H1 (cell line): ENCODE data around the gene CARD14. TPM values are rescaled to one million over a fixed set of nuclear protein-coding genes. Genes with fewer than 3 reads are reported as not detected.

Source experiments
- CTCF ChIA-PET: fragments of 300-600 bp; sonication (Branson Sonifier 250); formaldehyde crosslinking; loops from one replicate; lab custom pipeline; 2021; ENCODE audit not compliant: partially characterized antibody; lab: Charles Lee
- POLR2A ChIA-PET: fragments of 300-600 bp; sonication (Branson Sonifier 250); formaldehyde crosslinking; loops from one replicate; lab custom pipeline; 2021; ENCODE audit warnings: inconsistent platforms; ENCODE audit not compliant: partially characterized antibody; lab: Charles Lee
- DNase-seq, 2 experiments: peaks; one replicate each; pipeline versions ENCODE4 v3.0.0 to v3.0.0-alpha.2; 2010 to 2022; ENCODE audit warnings: low spot score in 2 of 2, low read depth in 1 of 2, mixed read lengths in 1 of 2
- FAIRE-seq: peaks from 2 replicates; lab custom pipeline; 2011; peaks lifted over from hg19 to GRCh38; lab: Jason Lieb, UNC
- H2AFZ ChIP-seq: 2 replicates; pipeline ENCODE4 v1.8.1; 2012; ENCODE audit warnings: low read length, inconsistent platforms
- H2AK5ac ChIP-seq: 2 replicates; pipeline ENCODE4 v1.6.1; 2013; ENCODE audit warnings: low read depth, low read length
- H2BK120ac ChIP-seq: replicated peaks from 2 replicates; pipeline ENCODE3; 2013; ENCODE audit warnings: low read depth, low read length, inconsistent platforms
- H2BK12ac ChIP-seq: 2 replicates; pipeline ENCODE4 v1.6.1; 2013; ENCODE audit warnings: low read depth, low read length
- H2BK15ac ChIP-seq: 2 replicates; pipeline ENCODE4 v1.6.1; 2013; ENCODE audit warnings: low read length
- H2BK20ac ChIP-seq: 2 replicates; pipeline ENCODE4 v1.6.1; 2013; ENCODE audit warnings: low read length
- H2BK5ac ChIP-seq: 2 replicates; pipeline ENCODE4 v1.6.1; 2013; ENCODE audit warnings: low read depth, low read length
- H3K14ac ChIP-seq: 2 replicates; pipeline ENCODE4 v1.6.1; 2013; ENCODE audit warnings: inconsistent platforms; ENCODE audit not compliant: insufficient read length
- H3K18ac ChIP-seq: 2 replicates; pipeline ENCODE4 v1.6.1; 2013; ENCODE audit warnings: low read length; ENCODE audit errors: extremely low read depth
- H3K23ac ChIP-seq: 2 replicates; pipeline ENCODE4 v1.6.1; 2013; ENCODE audit warnings: inconsistent platforms; ENCODE audit not compliant: insufficient read length
- H3K23me2 ChIP-seq: 2 replicates; pipeline ENCODE4 v1.6.1; 2013; ENCODE audit warnings: low read depth, low read length
- H3K27ac ChIP-seq: 2 replicates; pipeline ENCODE4 v1.6.1; 2011; ENCODE audit warnings: low read depth, low read length, inconsistent platforms
- H3K27me3 ChIP-seq, 4 experiments: replicated peaks in 1 of 4; 1 replicate in 1 of 4; 2 replicates in 3 of 4; pipeline versions ENCODE4 v1.6.1 to v1.8.1; 2011 to 2013; ENCODE audit warnings: low read length in 3 of 4, mild to moderate bottlenecking in 3 of 4, inconsistent platforms in 2 of 4, mixed read lengths in 2 of 4, moderate library complexity in 1 of 4; ENCODE audit not compliant: control insufficient read depth in 3 of 4, insufficient read depth in 3 of 4; ENCODE audit errors: extremely low read depth in 1 of 4
- H3K36me3 ChIP-seq, 4 experiments: 2 replicates each; pipeline versions ENCODE4 v1.6.1 to v1.8.1; 2011 to 2013; ENCODE audit warnings: mild to moderate bottlenecking in 4 of 4, low read length in 3 of 4, moderate library complexity in 2 of 4, control low read depth in 1 of 4, inconsistent platforms in 1 of 4; ENCODE audit not compliant: insufficient read depth in 4 of 4, control insufficient read depth in 2 of 4
- H3K4ac ChIP-seq: replicated peaks from 2 replicates; pipeline ENCODE3; 2013; ENCODE audit warnings: low read length, low read depth, mixed read lengths, inconsistent platforms; ENCODE audit not compliant: insufficient read length
- H3K4me1 ChIP-seq, 4 experiments: replicated peaks in 1 of 4; 1 replicate in 1 of 4; 2 replicates in 3 of 4; pipeline versions ENCODE4 v1.6.1 to v1.8.1; 2011 to 2013; ENCODE audit warnings: low read length in 3 of 4, inconsistent platforms in 2 of 4, mixed read lengths in 1 of 4; ENCODE audit not compliant: insufficient read depth in 4 of 4, control insufficient read depth in 3 of 4
- H3K4me2 ChIP-seq, 2 experiments: 2 replicates each; pipeline versions ENCODE4 v1.6.1 to v1.8.1; 2011 to 2013; ENCODE audit warnings: low read depth in 2 of 2, low read length in 2 of 2, control low read depth in 1 of 2, inconsistent platforms in 1 of 2, mild to moderate bottlenecking in 1 of 2; ENCODE audit not compliant: insufficient read depth in 1 of 2
- H3K4me3 ChIP-seq, 4 experiments: fragments of 200-600, 300-600 bp in 1 of 4; sonication (generic), shearing (Covaris generic), sonication (Bioruptor Twin) in 1 of 4; 2 replicates each; pipeline versions ENCODE4 v1.5.1 to v1.8.1; 2011 to 2016; ENCODE audit warnings: low read length in 4 of 4, low read depth in 3 of 4, control low read depth in 2 of 4, inconsistent platforms in 2 of 4, mild to moderate bottlenecking in 2 of 4, mixed read lengths in 1 of 4, moderate library complexity in 1 of 4; ENCODE audit not compliant: insufficient read depth in 2 of 4; ENCODE audit errors: extremely low read depth in 1 of 4
- H3K56ac ChIP-seq: replicated peaks from 2 replicates; pipeline ENCODE3; 2013; ENCODE audit warnings: low read depth, mild to moderate bottlenecking, mixed read lengths, low read length, inconsistent platforms; ENCODE audit not compliant: insufficient read length
- H3K79me1 ChIP-seq: 2 replicates; pipeline ENCODE4 v1.6.1; 2013; ENCODE audit warnings: low read depth, low read length, control low read depth
- H3K79me2 ChIP-seq, 2 experiments: 2 replicates each; pipeline versions ENCODE4 v1.6.1 to v1.8.1; 2012 to 2013; ENCODE audit warnings: low read length in 2 of 2, mild to moderate bottlenecking in 2 of 2, inconsistent platforms in 1 of 2; ENCODE audit not compliant: insufficient read depth in 2 of 2, control insufficient read depth in 1 of 2
- H3K9ac ChIP-seq, 4 experiments: replicated peaks in 1 of 4; 1 replicate in 1 of 4; 2 replicates in 3 of 4; pipeline versions ENCODE4 v1.6.1 to v1.8.1; 2011 to 2013; ENCODE audit warnings: low read depth in 3 of 4, low read length in 3 of 4, control low read depth in 2 of 4, mild to moderate bottlenecking in 2 of 4, moderate library complexity in 2 of 4, inconsistent platforms in 1 of 4; ENCODE audit errors: extremely low read depth in 1 of 4
- H3K9me3 ChIP-seq, 2 experiments: 2 replicates each; pipeline versions ENCODE4 v1.6.1 to v1.8.1; 2012 to 2013; ENCODE audit warnings: mild to moderate bottlenecking in 2 of 2, moderate library complexity in 2 of 2, control low read depth in 1 of 2, inconsistent platforms in 1 of 2, low read depth in 1 of 2, low read length in 1 of 2, mixed read lengths in 1 of 2; ENCODE audit not compliant: insufficient read depth in 2 of 2
- H4K20me1 ChIP-seq, 2 experiments: replicated peaks in 1 of 2; 2 replicates each; pipeline versions ENCODE3 to v1.8.1; 2011 to 2013; ENCODE audit warnings: inconsistent platforms in 2 of 2, low read length in 2 of 2, mild to moderate bottlenecking in 1 of 2; ENCODE audit not compliant: insufficient read depth in 2 of 2, control insufficient read depth in 1 of 2
- H4K5ac ChIP-seq: 2 replicates; pipeline ENCODE4 v1.6.1; 2013; ENCODE audit warnings: low read length, low read depth, mixed read lengths, inconsistent platforms; ENCODE audit not compliant: insufficient read length
- H4K8ac ChIP-seq: 2 replicates; pipeline ENCODE4 v1.8.0; 2013; ENCODE audit warnings: mild to moderate bottlenecking, moderate library complexity, low read length, inconsistent platforms; ENCODE audit not compliant: insufficient read depth; ENCODE audit errors: extremely low read depth
- H4K91ac ChIP-seq: replicated peaks from 2 replicates; pipeline ENCODE3; 2013; ENCODE audit warnings: low read length, mixed read lengths, inconsistent platforms; ENCODE audit not compliant: insufficient read length
- EGR1 ChIP-seq: IDR thresholded peaks from 2 replicates; pipeline ENCODE4 v1.6.1; 2011; ENCODE audit warnings: low read depth, low read length, borderline replicate concordance
- TEAD4 ChIP-seq: IDR thresholded peaks from 2 replicates; pipeline ENCODE4 v1.6.1; 2012; ENCODE audit warnings: low read depth, low read length, inconsistent platforms, mixed read lengths
- WGBS, 2 experiments: shearing (Covaris generic) in 1 of 2; methylation state at CpG; one replicate each; pipeline versions ENCODE4 v1.1.6 to v1.1.7; 2013 to 2015; ENCODE audit warnings: low lambda C conversion rate in 2 of 2, mixed read lengths in 2 of 2, inconsistent platforms in 1 of 2, low coverage in 1 of 2, missing lambda C conversion rate in 1 of 2; ENCODE audit not compliant: insufficient replicate concordance in 2 of 2, insufficient coverage in 1 of 2, insufficient read length in 1 of 2; ENCODE audit errors: extremely low coverage in 1 of 2, missing lambda C conversion rate in 1 of 2; 5-methylcytosine and 5-hydroxymethylcytosine counted together
- polyA plus RNA-seq, 7 experiments: library from polyadenylated mRNA; depleted of rRNA in 3 of 7; stranded (reverse) in 5 of 7; unstranded in 2 of 7; fragments of >200 nt in 5 of 7; fragments of 200-250 nt in 2 of 7; gene quantifications; 1 replicate in 5 of 7; 2 replicates in 1 of 7; 4 replicates in 1 of 7; pipeline versions ENCODE4 v1.2.1 to v1.2.3, GENCODE V29; 2011 to 2013; ENCODE audit warnings: missing spikeins in 2 of 7, mixed read lengths in 2 of 7
- total RNA-seq: library from RNA; stranded (reverse); fragmentation: NEBNext Ultra II Directional; extraction: Animal tissue kit (Norgen Biotek cat#: 25700); gene quantifications from 2 replicates; pipeline ENCODE4 v1.2.1, GENCODE V29; 2021

Gene CARD14
- total and polyA plus RNA-seq, 2 of the 8 experiments (the other 6 are each of a cell fraction or from before 2014, with no cell fraction given): 0.08 TPM; not detected in 1

DNA sequence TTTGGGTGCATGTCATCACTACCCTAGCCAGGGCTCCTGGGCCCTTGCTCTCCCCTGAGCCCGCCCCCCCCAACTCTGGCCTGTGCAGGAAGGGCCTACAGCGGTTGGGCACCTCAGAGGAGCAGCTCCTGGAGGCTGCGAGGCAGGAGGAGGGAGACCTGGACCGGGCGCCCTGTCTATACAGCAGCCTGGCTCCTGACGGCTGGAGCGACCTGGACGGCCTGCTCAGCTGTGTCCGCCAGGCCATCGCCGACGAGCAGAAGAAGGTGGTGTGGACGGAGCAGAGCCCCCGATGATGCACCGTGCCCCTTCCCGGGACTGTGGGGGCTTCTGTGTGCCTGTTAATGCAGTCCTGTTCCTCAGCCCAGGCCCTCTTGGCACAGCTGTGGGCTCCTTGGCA is 38.2 kb downstream of the CARD14 start:
- Histone ChIP-seq H3K36me3 (peaks cover 4 to 14% (median 11%) of the 10 kb centered on the region in 4 experiments; a peak in 4 of 8 replicates), H2BK15ac (no peak overlapping the region), H3K79me2 (no peaks in the 10 kb centered on the region), H3K14ac (no peak overlapping the region), H3K4me3 (no peak overlapping the region), H2AK5ac (no peak overlapping the region), H3K79me1 (no peaks in the 10 kb centered on the region), H3K27ac (no peak overlapping the region), H4K20me1 (peaks cover 2 to 3% of the 10 kb centered on the region in 2 experiments), H3K23ac (no peak overlapping the region), H3K56ac (no peak overlapping the region), H4K5ac (no peak overlapping the region), H3K18ac (no peak overlapping the region), H3K9me3 (no peaks in the 10 kb centered on the region), H2BK120ac (no peak overlapping the region), H2BK12ac (no peak overlapping the region), H3K9ac (no peak overlapping the region), H4K8ac (no peak overlapping the region), H3K27me3 (no peaks in the 10 kb centered on the region), H3K4me2 (no peak overlapping the region), H4K91ac (no peak overlapping the region), H3K4ac (no peak overlapping the region), H2AFZ (no peak overlapping the region), H3K4me1 (no peaks in the 10 kb centered on the region; a peak in 1 of 7 replicates), H3K23me2 (no peaks in the 10 kb centered on the region), H2BK20ac (no peak overlapping the region), H2BK5ac (no peak overlapping the region)
- no peak for FAIRE-seq
- 93% methylated on average over 12 of the region's 16 CpGs; no CpG with 5 or more reads in 1 of the 2 experiments for WGBS, 2 experiments
- no peak for DNase-seq
- TF ChIP-seq TEAD4 (no peak), EGR1 (no peak)
- ChIA-PET POLR2A (interaction anchor here (1.6 kb wide), 1 partner anchor 51 kb away, joined by 3 read pairs; no protein-coding TSS in a partner anchor), CTCF (interaction anchor here (9.0 kb wide), 1 partner anchor 14 kb away, joined by 90 read pairs; no protein-coding TSS in a partner anchor)
